ENCODE data around the gene BCKDK. TPM values are rescaled to one million over a fixed set of nuclear protein-coding genes. Genes with fewer than 3 reads are reported as not detected.

The BCKDK gene
- total RNA-seq, 2 donors from 2014 or later = 47.0 to 57.7 TPM

GRCh38 chr16:31105677-31106213 is 2.4 kb upstream of the BCKDK start:
- peaks cover 14% of the 10 kb centered on the region for H3K36me3 ChIP-seq (ENCODE audit: control insufficient read depth, insufficient read depth, low read length)
- peak; percentile 98 for DNase-seq
- peaks cover 3% of the 10 kb centered on the region for H3K27me3 Mint-ChIP-seq (ENCODE audit: insufficient read depth)
- TF ChIP-seq CTCF (conservative IDR thresholded peaks at IDR 0.05) = peak; percentile 83
- peaks cover 14% of the 10 kb centered on the region for H3K36me3 Mint-ChIP-seq (ENCODE audit: low read depth)
- no peaks in the 10 kb centered on the region for H3K4me1 Mint-ChIP-seq
- H3K4me3 ChIP-seq (ENCODE audit: low read length) = no peak overlapping the region
- no peak overlapping the region for H3K4me3 Mint-ChIP-seq
- H3K27ac Mint-ChIP-seq = no peak overlapping the region
- H3K9me3 Mint-ChIP-seq = peaks cover 10% of the 10 kb centered on the region
- H3K4me1 ChIP-seq (ENCODE audit: control insufficient read depth, insufficient read depth, low read length) = no peaks in the 10 kb centered on the region
- H3K9me3 ChIP-seq (ENCODE audit: control insufficient read depth, low read length) = no peaks in the 10 kb centered on the region
- no peaks in the 10 kb centered on the region for H3K27me3 ChIP-seq (ENCODE audit: control insufficient read depth, insufficient read depth, low read length, poor library complexity, severe bottlenecking)
- WGBS, 2 experiments (ENCODE audit: insufficient coverage in 1 of 2, insufficient read length in 1 of 2) = 48 to 60% methylated on average over 13 to 30 of the region's 33 CpGs
- H3K27ac ChIP-seq (ENCODE audit: low read depth, low read length) = no peak overlapping the region
- no peak overlapping the region for H3K9ac ChIP-seq (ENCODE audit: extremely low read depth, low read length, poor library complexity, severe bottlenecking)

GRCh38 chr16:31106509-31107464 is 1.4 kb upstream of the BCKDK start:
- peaks cover 24% of the 10 kb centered on the region for H3K36me3 ChIP-seq (ENCODE audit: control insufficient read depth, insufficient read depth, low read length)
- no peaks in the 10 kb centered on the region for H3K4me1 Mint-ChIP-seq
- H3K27ac ChIP-seq (ENCODE audit: low read depth, low read length) = no peak overlapping the region
- TF ChIP-seq CTCF (conservative IDR thresholded peaks at IDR 0.05) = no peak
- no peaks in the 10 kb centered on the region for H3K4me1 ChIP-seq (ENCODE audit: control insufficient read depth, insufficient read depth, low read length)
- no peak overlapping the region for H3K27ac Mint-ChIP-seq
- no peak overlapping the region for H3K4me3 ChIP-seq (ENCODE audit: low read length)
- no peaks in the 10 kb centered on the region for H3K27me3 Mint-ChIP-seq (ENCODE audit: insufficient read depth)
- peaks cover 22% of the 10 kb centered on the region for H3K36me3 Mint-ChIP-seq (ENCODE audit: low read depth)
- no peak for DNase-seq
- no peaks in the 10 kb centered on the region for H3K9me3 ChIP-seq (ENCODE audit: control insufficient read depth, low read length)
- H3K9ac ChIP-seq (ENCODE audit: extremely low read depth, low read length, poor library complexity, severe bottlenecking) = no peak overlapping the region
- H3K27me3 ChIP-seq (ENCODE audit: control insufficient read depth, insufficient read depth, low read length, poor library complexity, severe bottlenecking) = no peaks in the 10 kb centered on the region
- peaks cover 10% of the 10 kb centered on the region for H3K9me3 Mint-ChIP-seq
- H3K4me3 Mint-ChIP-seq = peak overlapping the region; percentile 57
- WGBS, 2 experiments (ENCODE audit: insufficient coverage in 1 of 2, insufficient read length in 1 of 2) = 93 to 96% methylated on average over 23 to 28 of the region's 28 CpGs

- H3K27ac ChIP-seq (ENCODE audit: low read depth, low read length) = no peak overlapping the region
- no peaks in the 10 kb centered on the region for H3K4me1 ChIP-seq (ENCODE audit: control insufficient read depth, insufficient read depth, low read length)
- no peak for DNase-seq
- H3K27me3 ChIP-seq (ENCODE audit: control insufficient read depth, insufficient read depth, low read length, poor library complexity, severe bottlenecking) = no peaks in the 10 kb centered on the region
- 90 to 96% methylated on average over 6 of the region's 6 CpGs for WGBS, 2 experiments (ENCODE audit: insufficient coverage in 1 of 2, insufficient read length in 1 of 2)
- H3K36me3 ChIP-seq (ENCODE audit: control insufficient read depth, insufficient read depth, low read length) = peaks cover 26% of the 10 kb centered on the region
- Mint-ChIP-seq H3K27ac (no peak overlapping the region), H3K4me1 (no peaks in the 10 kb centered on the region), H3K9me3 (peaks cover 9% of the 10 kb centered on the region), H3K27me3 (ENCODE audit: insufficient read depth) (no peaks in the 10 kb centered on the region), H3K4me3 (peak overlapping the region; percentile 57), H3K36me3 (ENCODE audit: low read depth) (peaks cover 27% of the 10 kb centered on the region)
- peak overlapping the region; percentile 80 for H3K4me3 ChIP-seq (ENCODE audit: low read length)
- no peak overlapping the region for H3K9ac ChIP-seq (ENCODE audit: extremely low read depth, low read length, poor library complexity, severe bottlenecking)
- no peak for TF ChIP-seq CTCF (conservative IDR thresholded peaks at IDR 0.05)
- H3K9me3 ChIP-seq (ENCODE audit: control insufficient read depth, low read length) = no peaks in the 10 kb centered on the region
These were observed 720 bp upstream of the BCKDK start for GRCh38 chr16:31107465-31107867.
